KG1 (cell line): Measurements from ENCODE around the gene SPOCK2.

Experiments used
- DNase-seq: peaks from one replicate; lab custom pipeline; 2025; lab: John Stamatoyannopoulos, UW

Gene SPOCK2

GRCh38 chr10:72073708-72074573 lies 14.4 kb downstream of the SPOCK2 start:
- DNase-seq: no peak

- DNase-seq: no peak
Observed at GRCh38 chr10:72072639-72073038, 15.7 kb downstream of the SPOCK2 start.

GRCh38 chr10:72072046-72072445 lies 16.3 kb downstream of the SPOCK2 start:
- DNase-seq: no peak

GRCh38 chr10:72069751-72070526 lies 18.4 kb downstream of the SPOCK2 start:
- DNase-seq: peak; percentile 44

- no peak for DNase-seq
Observed at GRCh38 chr10:72068901-72069446, 19.4 kb downstream of the SPOCK2 start.

- DNase-seq: no peak
Observed at GRCh38 chr10:72068126-72068765, 20.1 kb downstream of the SPOCK2 start.

- no peak for DNase-seq
Observed at GRCh38 chr10:72067463-72068125, 20.8 kb downstream of the SPOCK2 start.

GRCh38 chr10:72066318-72067284 lies 21.8 kb downstream of the SPOCK2 start:
- DNase-seq: no peak

- no peak for DNase-seq
Observed at GRCh38 chr10:72065439-72066025, 22.8 kb downstream of the SPOCK2 start.

GRCh38 chr10:72063703-72064391 lies 24.5 kb downstream of the SPOCK2 start:
- no peak for DNase-seq

- DNase-seq: no peak
Observed at GRCh38 chr10:72062832-72063702, 25.3 kb downstream of the SPOCK2 start.

GRCh38 chr10:72062382-72062781 lies 26.0 kb downstream of the SPOCK2 start:
- no peak for DNase-seq

GRCh38 chr10:72061930-72062329 lies 26.4 kb downstream of the SPOCK2 start:
- DNase-seq: no peak

GRCh38 chr10:72061491-72061890 lies 26.9 kb downstream of the SPOCK2 start:
- no peak for DNase-seq

GRCh38 chr10:72059843-72060822 lies 28.2 kb downstream of the SPOCK2 start:
- no peak for DNase-seq

GRCh38 chr10:72058989-72059842 lies 29.1 kb downstream of the SPOCK2 start:
- DNase-seq: no peak
